Measurements from ENCODE around the gene CDC42EP4. TPM values are rescaled to one million over a fixed set of nuclear protein-coding genes. Genes with fewer than 3 reads are reported as not detected.

CDC42EP4 gene
- total RNA-seq, 1 donor from 2014 or later: 33.4 TPM

- no peak for DNase-seq (ENCODE audit: low read depth, low spot score)
- no peaks in the 10 kb centered on the region for H3K9me3 Mint-ChIP-seq
- H3K4me1 Mint-ChIP-seq: peaks cover 21% of the 10 kb centered on the region
- no peaks in the 10 kb centered on the region for H3K36me3 Mint-ChIP-seq (ENCODE audit: low read depth)
- no peak overlapping the region for H3K4me3 Mint-ChIP-seq
- TF ChIP-seq CTCF (conservative IDR thresholded peaks at IDR 0.05): no peak
- no peak overlapping the region for H3K27ac Mint-ChIP-seq (ENCODE audit: unreplicated experiment)
- peaks cover 59% of the 10 kb centered on the region for H3K27me3 Mint-ChIP-seq (ENCODE audit: low read depth)
Measured at GRCh38 chr17:73283250-73283649, 28.6 kb downstream of the CDC42EP4 start.

DNA sequence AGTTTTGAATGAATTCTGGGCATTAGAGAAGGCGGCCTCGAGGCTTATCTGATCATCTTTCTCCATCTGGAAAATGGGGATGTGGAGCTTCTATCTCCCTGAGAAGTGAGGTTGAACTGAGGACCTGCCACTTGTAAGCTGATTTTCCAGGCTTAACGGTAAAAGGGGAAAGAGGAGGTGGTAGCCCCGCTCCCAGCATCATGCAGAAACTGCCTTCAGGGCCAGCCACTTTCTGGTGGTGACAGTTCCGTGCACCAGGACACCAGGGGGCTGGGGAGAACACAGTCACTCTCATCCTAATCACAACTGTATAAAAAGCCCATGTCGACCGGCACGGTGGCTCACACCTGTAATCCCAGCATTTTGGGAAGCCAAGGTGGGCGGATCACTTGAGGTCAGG is 29.2 kb downstream of the CDC42EP4 start:
- no peak for DNase-seq (ENCODE audit: low read depth, low spot score)
- TF ChIP-seq CTCF (conservative IDR thresholded peaks at IDR 0.05): no peak

DNA sequence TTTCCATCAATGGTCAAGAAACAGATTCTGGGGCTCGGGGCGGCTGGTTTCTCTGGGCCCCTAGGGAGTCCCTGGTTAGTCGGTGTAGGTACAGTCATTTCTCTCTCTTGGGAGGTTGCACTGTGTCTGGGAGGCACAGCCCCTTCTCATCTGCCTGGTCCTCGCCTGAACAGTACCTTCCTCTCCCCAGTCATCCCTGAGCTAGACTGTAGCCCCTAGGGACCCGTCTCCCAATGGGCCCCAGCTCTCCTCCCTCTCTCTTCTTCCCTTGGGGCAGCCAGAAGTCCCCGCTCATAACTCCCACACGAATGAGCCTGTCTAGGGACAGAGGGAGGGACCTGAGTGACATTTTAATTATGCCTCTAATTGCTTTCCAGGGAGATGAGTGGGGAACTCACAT is 29.9 kb downstream of the CDC42EP4 start:
- no peak for DNase-seq (ENCODE audit: low read depth, low spot score)
- H3K4me3 Mint-ChIP-seq: no peak overlapping the region
- H3K27me3 Mint-ChIP-seq (ENCODE audit: low read depth): peaks cover 62% of the 10 kb centered on the region
- no peaks in the 10 kb centered on the region for H3K9me3 Mint-ChIP-seq
- TF ChIP-seq CTCF (conservative IDR thresholded peaks at IDR 0.05): no peak
- H3K36me3 Mint-ChIP-seq (ENCODE audit: low read depth): no peaks in the 10 kb centered on the region
- H3K27ac Mint-ChIP-seq (ENCODE audit: unreplicated experiment): no peak overlapping the region
- H3K4me1 Mint-ChIP-seq: peaks cover 21% of the 10 kb centered on the region

More for the DNA sequence above, 29.2 kb downstream of the CDC42EP4 start:
- H3K27ac Mint-ChIP-seq (ENCODE audit: unreplicated experiment): no peak overlapping the region
- peaks cover 60% of the 10 kb centered on the region for H3K27me3 Mint-ChIP-seq (ENCODE audit: low read depth)
- no peaks in the 10 kb centered on the region for H3K36me3 Mint-ChIP-seq (ENCODE audit: low read depth)
- H3K4me1 Mint-ChIP-seq: peaks cover 21% of the 10 kb centered on the region
- H3K4me3 Mint-ChIP-seq: no peak overlapping the region
- H3K9me3 Mint-ChIP-seq: no peaks in the 10 kb centered on the region

GRCh38 chr17:73280191-73280590 is 31.6 kb downstream of the CDC42EP4 start:
- Mint-ChIP-seq H3K4me1 (peaks cover 13% of the 10 kb centered on the region), H3K4me3 (no peak overlapping the region), H3K27ac (ENCODE audit: unreplicated experiment) (no peak overlapping the region), H3K27me3 (ENCODE audit: low read depth) (peaks cover 70% of the 10 kb centered on the region), H3K9me3 (no peaks in the 10 kb centered on the region), H3K36me3 (ENCODE audit: low read depth) (no peaks in the 10 kb centered on the region)
- no peak for TF ChIP-seq CTCF (conservative IDR thresholded peaks at IDR 0.05)
- no peak for DNase-seq (ENCODE audit: low read depth, low spot score)

GRCh38 chr17:73279704-73280103 is 32.1 kb downstream of the CDC42EP4 start:
- no peak for DNase-seq (ENCODE audit: low read depth, low spot score)
- no peak overlapping the region for H3K27ac Mint-ChIP-seq (ENCODE audit: unreplicated experiment)

More at GRCh38 chr17:73279704-73280103, 32.1 kb downstream of the CDC42EP4 start:
- Mint-ChIP-seq H3K9me3 (no peaks in the 10 kb centered on the region), H3K27me3 (ENCODE audit: low read depth) (peaks cover 73% of the 10 kb centered on the region), H3K4me3 (no peak overlapping the region), H3K36me3 (ENCODE audit: low read depth) (no peaks in the 10 kb centered on the region), H3K4me1 (peaks cover 13% of the 10 kb centered on the region)
- TF ChIP-seq CTCF (conservative IDR thresholded peaks at IDR 0.05): no peak
